ENCODE results near the gene NCOA1. TPM values are rescaled to one million over a fixed set of nuclear protein-coding genes. Genes with fewer than 3 reads are reported as not detected.
"Not testable (repeated sequence)": the region's sequence is repeated elsewhere in the genome, so short reads cannot be mapped to it uniquely, and the experiment has no call there.

Gene NCOA1
- total RNA-seq, 1 donor from 2014 or later, result 20.1 TPM

DNA sequence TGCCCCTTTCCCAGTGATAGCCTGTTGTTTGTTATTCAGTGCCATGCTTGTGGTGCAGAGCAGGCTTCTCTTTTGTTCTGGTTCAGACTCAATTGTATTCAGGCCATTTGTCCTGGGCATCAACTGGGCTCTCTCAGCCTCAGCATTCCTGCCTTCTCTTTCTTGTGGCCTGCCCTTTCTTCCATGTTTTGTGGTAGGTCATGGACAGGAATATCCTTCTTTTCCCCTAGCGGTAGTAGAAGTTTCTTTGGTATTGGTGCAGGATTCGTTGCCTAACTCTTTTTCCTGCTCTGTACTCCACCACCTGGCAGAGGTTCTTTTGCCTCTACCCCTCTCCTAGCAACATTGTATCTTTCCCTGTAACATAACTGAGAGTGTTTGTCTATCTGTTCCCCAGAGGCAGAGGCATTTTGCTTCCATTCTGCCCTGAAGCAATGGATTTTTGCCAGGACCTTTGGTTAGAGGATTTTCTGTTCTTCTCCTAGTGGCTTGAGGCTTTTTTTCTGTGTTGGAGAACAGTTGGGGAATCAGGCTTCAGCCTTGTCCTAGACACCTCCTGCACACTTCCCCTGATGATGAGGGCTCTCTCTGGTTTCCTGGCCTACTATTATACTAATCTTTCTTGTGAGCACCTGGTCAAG is 68.5 kb downstream of the NCOA1 start:
- DNase-seq (ENCODE audit: low read depth, low spot score), result no peak
- Mint-ChIP-seq H3K9me3 (peaks cover 16% of the 10 kb centered on the region), H3K27me3 (ENCODE audit: low read depth) (no peaks in the 10 kb centered on the region), H3K36me3 (ENCODE audit: low read depth) (peaks cover 43% of the 10 kb centered on the region), H3K27ac (ENCODE audit: unreplicated experiment) (no peak overlapping the region), H3K4me3 (no peak overlapping the region), H3K4me1 (peaks cover 17% of the 10 kb centered on the region)
- TF ChIP-seq, protein P1, sequence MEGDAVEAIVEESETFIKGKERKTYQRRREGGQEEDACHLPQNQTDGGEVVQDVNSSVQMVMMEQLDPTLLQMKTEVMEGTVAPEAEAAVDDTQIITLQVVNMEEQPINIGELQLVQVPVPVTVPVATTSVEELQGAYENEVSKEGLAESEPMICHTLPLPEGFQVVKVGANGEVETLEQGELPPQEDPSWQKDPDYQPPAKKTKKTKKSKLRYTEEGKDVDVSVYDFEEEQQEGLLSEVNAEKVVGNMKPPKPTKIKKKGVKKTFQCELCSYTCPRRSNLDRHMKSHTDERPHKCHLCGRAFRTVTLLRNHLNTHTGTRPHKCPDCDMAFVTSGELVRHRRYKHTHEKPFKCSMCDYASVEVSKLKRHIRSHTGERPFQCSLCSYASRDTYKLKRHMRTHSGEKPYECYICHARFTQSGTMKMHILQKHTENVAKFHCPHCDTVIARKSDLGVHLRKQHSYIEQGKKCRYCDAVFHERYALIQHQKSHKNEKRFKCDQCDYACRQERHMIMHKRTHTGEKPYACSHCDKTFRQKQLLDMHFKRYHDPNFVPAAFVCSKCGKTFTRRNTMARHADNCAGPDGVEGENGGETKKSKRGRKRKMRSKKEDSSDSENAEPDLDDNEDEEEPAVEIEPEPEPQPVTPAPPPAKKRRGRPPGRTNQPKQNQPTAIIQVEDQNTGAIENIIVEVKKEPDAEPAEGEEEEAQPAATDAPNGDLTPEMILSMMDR (conservative IDR thresholded peaks at IDR 0.05), result no peak

DNA sequence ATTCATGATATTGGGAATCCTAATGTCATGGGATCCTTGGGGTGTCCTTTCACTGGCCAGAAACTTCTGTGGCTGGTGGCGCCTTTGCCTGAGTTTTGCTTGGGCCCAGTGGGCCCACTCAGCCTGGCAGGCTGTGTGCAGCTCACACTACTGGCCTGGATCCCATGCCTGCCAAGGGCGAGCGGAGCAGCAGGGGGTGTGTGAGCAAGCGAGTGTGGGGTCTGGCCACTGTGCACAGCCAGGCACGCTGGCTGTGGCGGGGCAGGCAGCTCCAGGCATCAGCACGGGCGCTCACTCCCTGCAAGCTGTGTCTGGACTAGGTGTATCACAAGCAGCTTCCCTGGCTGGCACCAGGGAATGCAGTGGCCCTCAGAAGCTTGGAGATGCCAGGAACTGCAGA is 74.5 kb downstream of the NCOA1 start:
- Mint-ChIP-seq H3K27me3 (ENCODE audit: low read depth) (no peaks in the 10 kb centered on the region), H3K36me3 (ENCODE audit: low read depth) (peaks cover 27% of the 10 kb centered on the region), H3K27ac (ENCODE audit: unreplicated experiment) (no peak overlapping the region), H3K9me3 (peaks cover 6% of the 10 kb centered on the region), H3K4me3 (no peak overlapping the region), H3K4me1 (no peaks in the 10 kb centered on the region)
- no peak for DNase-seq (ENCODE audit: low read depth, low spot score)
- TF ChIP-seq, protein P1 (conservative IDR thresholded peaks at IDR 0.05), result no peak

DNA sequence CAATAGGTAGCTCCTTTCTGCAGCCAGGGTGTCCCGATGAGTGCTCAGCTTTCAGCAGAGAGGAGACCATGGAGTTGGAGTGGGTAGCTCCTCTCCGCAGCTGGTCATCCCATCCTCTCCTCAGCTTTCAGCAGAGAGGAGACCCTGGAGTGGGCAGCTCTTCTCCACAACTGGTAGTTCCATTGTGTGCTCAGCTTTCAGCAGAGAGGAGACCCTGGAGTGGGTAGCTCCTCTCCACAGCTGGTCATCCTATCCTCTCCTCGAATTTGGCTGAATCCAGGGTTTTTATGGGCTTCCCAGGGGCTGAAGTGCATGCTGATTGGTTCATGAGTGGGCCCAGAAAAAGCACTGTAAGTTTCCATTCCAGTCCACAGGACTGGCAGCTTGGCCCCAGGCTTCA is 75.2 kb downstream of the NCOA1 start:
- no peak overlapping the region for H3K4me3 Mint-ChIP-seq
- no peaks in the 10 kb centered on the region for H3K27me3 Mint-ChIP-seq (ENCODE audit: low read depth)
- H3K36me3 Mint-ChIP-seq (ENCODE audit: low read depth), result peaks cover 27% of the 10 kb centered on the region
- no peaks in the 10 kb centered on the region for H3K4me1 Mint-ChIP-seq
- peaks cover 6% of the 10 kb centered on the region for H3K9me3 Mint-ChIP-seq
- TF ChIP-seq, protein P1 (conservative IDR thresholded peaks at IDR 0.05), result no peak
- DNase-seq (ENCODE audit: low read depth, low spot score), result no peak
- no peak overlapping the region for H3K27ac Mint-ChIP-seq (ENCODE audit: unreplicated experiment)

DNA sequence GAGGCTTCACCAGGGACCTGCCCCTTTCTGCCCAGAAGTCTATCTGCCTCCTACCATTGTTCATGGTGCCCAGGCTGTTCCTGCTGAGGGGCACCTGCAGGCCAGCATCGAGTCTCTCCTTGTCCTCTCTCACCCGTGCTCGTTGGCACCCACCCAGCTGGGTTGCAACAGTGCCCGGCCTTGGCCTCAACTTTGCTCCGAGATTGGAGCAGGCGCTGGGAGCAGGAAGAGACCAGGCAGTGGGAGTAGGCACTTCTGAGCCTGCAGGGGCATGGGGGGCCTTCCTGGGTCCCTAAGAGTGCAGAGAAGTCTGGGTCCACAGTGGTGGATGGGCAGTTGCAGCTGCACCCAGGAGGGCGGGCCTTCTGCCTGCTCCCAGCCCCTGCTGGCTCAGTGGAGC is 75.6 kb downstream of the NCOA1 start:
- Mint-ChIP-seq H3K9me3 (peaks cover 6% of the 10 kb centered on the region), H3K4me1 (no peaks in the 10 kb centered on the region), H3K27ac (ENCODE audit: unreplicated experiment) (no peak overlapping the region), H3K27me3 (ENCODE audit: low read depth) (no peaks in the 10 kb centered on the region), H3K36me3 (ENCODE audit: low read depth) (peaks cover 27% of the 10 kb centered on the region), H3K4me3 (no peak overlapping the region)
- TF ChIP-seq, protein P1 (conservative IDR thresholded peaks at IDR 0.05), result no peak
- no peak for DNase-seq (ENCODE audit: low read depth, low spot score)

DNA sequence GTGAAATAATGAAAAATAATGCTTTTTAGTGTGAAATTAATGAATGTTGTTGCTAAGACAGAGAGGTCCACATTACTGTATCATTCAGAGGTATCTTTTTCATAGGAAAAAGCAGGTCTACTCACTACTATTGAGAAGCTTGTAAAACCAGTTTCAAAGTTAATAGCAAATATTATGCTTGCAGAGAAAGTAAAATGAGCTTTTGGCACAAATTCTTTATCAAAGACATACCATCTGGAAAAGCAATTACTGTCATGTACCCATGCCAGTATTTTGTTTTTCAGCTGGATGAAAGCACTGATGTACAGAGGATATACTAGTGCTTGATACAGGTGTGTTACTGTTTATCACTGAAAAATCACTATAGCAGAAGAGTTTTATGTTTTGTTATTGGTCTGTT is 77.5 kb downstream of the NCOA1 start:
- TF ChIP-seq, protein P1 (conservative IDR thresholded peaks at IDR 0.05), result no peak
- Mint-ChIP-seq H3K27me3 (ENCODE audit: low read depth) (no peaks in the 10 kb centered on the region), H3K36me3 (ENCODE audit: low read depth) (peaks cover 23% of the 10 kb centered on the region), H3K4me1 (no peaks in the 10 kb centered on the region), H3K27ac (ENCODE audit: unreplicated experiment) (no peak overlapping the region), H3K4me3 (no peak overlapping the region), H3K9me3 (peaks cover 3% of the 10 kb centered on the region)
- DNase-seq (ENCODE audit: low read depth, low spot score), result no peak

DNA sequence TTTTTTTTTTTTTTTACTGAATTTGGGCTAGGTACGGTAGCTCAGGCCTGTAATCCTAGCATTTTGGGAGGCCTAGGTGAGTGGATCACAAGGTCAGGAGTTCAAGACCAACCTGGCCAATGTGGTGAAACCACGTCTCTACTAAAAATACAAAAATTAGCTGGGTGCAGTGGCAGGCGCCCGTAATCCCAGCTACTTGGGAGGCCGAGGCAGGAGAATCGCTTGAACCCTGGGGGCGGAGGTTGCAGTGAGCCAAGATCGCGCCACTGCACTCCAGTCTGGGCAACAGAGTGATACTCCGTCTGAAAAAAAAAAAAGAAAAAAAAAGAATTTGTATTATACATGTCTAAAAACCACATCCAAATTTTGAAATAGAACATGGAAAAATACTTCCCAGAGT is 78.5 kb downstream of the NCOA1 start:
- H3K4me1 Mint-ChIP-seq; DNase-seq (ENCODE audit: low read depth, low spot score); H3K4me3 Mint-ChIP-seq; H3K9me3 Mint-ChIP-seq; H3K27me3 Mint-ChIP-seq (ENCODE audit: low read depth); H3K27ac Mint-ChIP-seq (ENCODE audit: unreplicated experiment): not testable (repeated sequence)
- H3K36me3 Mint-ChIP-seq (ENCODE audit: low read depth), result peaks cover 17% of the 10 kb centered on the region

Measured in neural crest cell (in vitro differentiated cells).